ENCODE results near the gene SMG6.
"Not testable (repeated sequence)": the region's sequence is repeated elsewhere in the genome, so short reads cannot be mapped to it uniquely, and the experiment has no call there.

The SMG6 gene

DNA sequence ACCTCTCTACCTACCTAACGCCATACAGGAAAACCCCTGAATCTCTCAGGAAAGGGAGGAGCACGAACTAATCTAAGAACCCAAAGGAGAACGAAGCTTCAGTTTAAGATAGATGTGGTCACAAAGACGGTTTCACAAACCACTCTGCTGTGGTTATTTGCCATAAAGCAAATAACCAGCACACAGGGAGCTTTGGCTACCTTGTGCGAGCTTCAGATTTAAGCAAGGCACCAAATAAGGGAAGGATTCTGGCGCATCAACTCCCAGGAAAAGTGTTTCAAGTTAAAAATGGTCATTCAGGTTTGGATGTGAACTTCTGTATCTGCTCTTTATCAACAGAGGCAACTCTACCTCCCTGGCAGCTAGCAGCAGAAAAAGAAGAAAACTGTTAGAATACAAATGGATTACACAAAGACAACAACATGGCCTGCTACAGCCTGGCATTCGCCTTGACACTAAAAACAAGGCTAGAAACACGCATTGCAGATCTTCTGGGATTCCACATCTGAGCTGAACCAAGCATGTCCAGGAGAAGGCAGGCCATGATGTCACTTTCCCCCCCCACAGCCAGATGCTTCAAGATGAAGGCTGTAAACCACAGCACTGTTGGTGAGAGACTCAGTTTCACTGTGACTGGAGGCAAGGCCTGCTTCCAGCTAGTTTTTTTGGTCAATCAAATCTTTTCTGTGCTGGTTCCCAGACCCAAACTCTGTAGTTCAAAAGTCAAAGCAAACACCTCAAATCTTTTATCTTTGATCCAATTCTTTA is 43.6 kb downstream of the SMG6 start:
- H3K79me2 ChIP-seq (ENCODE audit: insufficient read depth, low read length) = no peaks in the 10 kb centered on the region

DNA sequence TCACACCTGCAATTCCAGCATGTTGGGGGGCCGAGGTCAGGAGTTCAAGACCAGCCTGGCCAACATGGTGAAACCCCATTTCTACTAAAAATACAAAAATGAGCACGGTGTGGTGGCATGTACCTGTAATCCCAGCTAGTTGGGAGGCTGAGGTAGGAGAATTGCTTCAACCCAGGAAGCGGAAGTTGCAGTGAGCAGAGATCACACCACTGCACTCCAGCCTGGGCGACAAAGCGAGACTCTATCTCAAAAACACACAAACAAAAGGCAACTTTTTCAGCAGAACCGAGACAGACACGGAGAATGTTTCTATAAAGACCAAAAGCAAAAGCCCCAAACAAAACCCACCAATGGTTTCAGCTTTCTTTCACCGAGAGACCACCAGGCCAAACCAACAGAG is 44.8 kb downstream of the SMG6 start:
- not testable (repeated sequence) for H2AFZ ChIP-seq (ENCODE audit: low read depth, low read length, severe bottlenecking); H4K20me1 ChIP-seq (ENCODE audit: low read depth, low read length); H3K9me2 ChIP-seq (replicated peaks; ENCODE audit: insufficient read depth, low read length); H3K4me3 ChIP-seq (ENCODE audit: insufficient read depth, low read length, poor library complexity, severe bottlenecking); H3K27ac ChIP-seq (ENCODE audit: low read depth, low read length); H3K4me2 ChIP-seq (ENCODE audit: low read depth, low read length, poor library complexity, severe bottlenecking); H3F3A ChIP-seq (ENCODE audit: insufficient read depth); H3K9me3 ChIP-seq (ENCODE audit: insufficient read depth, low read length); H3K27me3 ChIP-seq (ENCODE audit: low read length); H3K79me2 ChIP-seq (ENCODE audit: insufficient read depth, low read length); H3K9ac ChIP-seq (ENCODE audit: low read length); H3K36me3 ChIP-seq (ENCODE audit: low read length)

More for the DNA sequence above, 43.6 kb downstream of the SMG6 start:
- Histone ChIP-seq H3K4me3 (ENCODE audit: insufficient read depth, low read length, poor library complexity, severe bottlenecking) (no peak overlapping the region), H3K9me2 (replicated peaks; ENCODE audit: insufficient read depth, low read length) (no peaks in the 10 kb centered on the region), H2AFZ (ENCODE audit: low read depth, low read length, severe bottlenecking) (no peak overlapping the region), H4K20me1 (ENCODE audit: low read depth, low read length) (no peaks in the 10 kb centered on the region), H3K36me3 (ENCODE audit: low read length) (no peaks in the 10 kb centered on the region), H3F3A (ENCODE audit: insufficient read depth) (no peaks in the 10 kb centered on the region), H3K9ac (ENCODE audit: low read length) (no peak overlapping the region), H3K27me3 (ENCODE audit: low read length) (no peaks in the 10 kb centered on the region), H3K9me3 (ENCODE audit: insufficient read depth, low read length) (no peaks in the 10 kb centered on the region), H3K4me2 (ENCODE audit: low read depth, low read length, poor library complexity, severe bottlenecking) (no peak overlapping the region), H3K27ac (ENCODE audit: low read depth, low read length) (no peak overlapping the region)
- no peak for TF ChIP-seq EZH2phosphoT487 (conservative IDR thresholded peaks at IDR 0.05; ENCODE audit: low read length)
- TF ChIP-seq, protein P1, sequence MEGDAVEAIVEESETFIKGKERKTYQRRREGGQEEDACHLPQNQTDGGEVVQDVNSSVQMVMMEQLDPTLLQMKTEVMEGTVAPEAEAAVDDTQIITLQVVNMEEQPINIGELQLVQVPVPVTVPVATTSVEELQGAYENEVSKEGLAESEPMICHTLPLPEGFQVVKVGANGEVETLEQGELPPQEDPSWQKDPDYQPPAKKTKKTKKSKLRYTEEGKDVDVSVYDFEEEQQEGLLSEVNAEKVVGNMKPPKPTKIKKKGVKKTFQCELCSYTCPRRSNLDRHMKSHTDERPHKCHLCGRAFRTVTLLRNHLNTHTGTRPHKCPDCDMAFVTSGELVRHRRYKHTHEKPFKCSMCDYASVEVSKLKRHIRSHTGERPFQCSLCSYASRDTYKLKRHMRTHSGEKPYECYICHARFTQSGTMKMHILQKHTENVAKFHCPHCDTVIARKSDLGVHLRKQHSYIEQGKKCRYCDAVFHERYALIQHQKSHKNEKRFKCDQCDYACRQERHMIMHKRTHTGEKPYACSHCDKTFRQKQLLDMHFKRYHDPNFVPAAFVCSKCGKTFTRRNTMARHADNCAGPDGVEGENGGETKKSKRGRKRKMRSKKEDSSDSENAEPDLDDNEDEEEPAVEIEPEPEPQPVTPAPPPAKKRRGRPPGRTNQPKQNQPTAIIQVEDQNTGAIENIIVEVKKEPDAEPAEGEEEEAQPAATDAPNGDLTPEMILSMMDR (IDR thresholded peaks at IDR 0.05; ENCODE audit: insufficient read depth, low read length, poor library complexity, severe bottlenecking) = no peak

DNA sequence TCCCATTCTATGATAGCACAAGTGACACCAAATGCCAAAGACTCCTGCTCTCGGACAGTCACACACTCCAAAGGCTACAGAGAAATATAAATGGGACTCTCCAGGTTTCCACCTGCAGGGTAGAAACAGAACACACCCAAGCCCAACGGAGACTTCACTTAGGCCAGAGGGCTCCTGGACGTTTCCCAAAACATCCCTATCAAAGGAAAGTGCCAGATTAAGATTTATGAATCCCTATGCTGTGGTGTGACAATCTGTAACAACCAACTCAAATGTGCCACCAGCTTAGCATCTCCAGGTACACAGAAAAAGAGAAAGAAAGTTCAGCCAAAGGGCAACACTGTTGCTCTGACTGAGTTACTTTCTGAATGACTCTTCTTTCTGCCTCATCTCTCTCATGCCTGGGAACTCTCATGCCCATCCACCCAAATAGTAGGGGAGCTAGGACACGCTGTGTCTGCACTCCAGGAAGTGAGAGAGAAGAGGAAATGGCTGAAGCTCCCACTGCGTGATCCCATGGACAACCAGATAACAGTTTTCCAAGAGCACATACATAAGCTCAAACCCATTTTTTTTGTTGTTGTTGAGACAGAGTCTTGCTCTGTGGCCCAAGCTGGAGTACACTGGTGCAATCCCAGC is 49.7 kb downstream of the SMG6 start:
- Histone ChIP-seq H3K9me2 (replicated peaks; ENCODE audit: insufficient read depth, low read length) (no peaks in the 10 kb centered on the region), H3K27me3 (ENCODE audit: low read length) (no peaks in the 10 kb centered on the region), H3K9ac (ENCODE audit: low read length) (no peak overlapping the region), H2AFZ (ENCODE audit: low read depth, low read length, severe bottlenecking) (no peak overlapping the region), H4K20me1 (ENCODE audit: low read depth, low read length) (no peaks in the 10 kb centered on the region), H3K4me3 (ENCODE audit: insufficient read depth, low read length, poor library complexity, severe bottlenecking) (no peak overlapping the region), H3K9me3 (ENCODE audit: insufficient read depth, low read length) (no peaks in the 10 kb centered on the region), H3K4me2 (ENCODE audit: low read depth, low read length, poor library complexity, severe bottlenecking) (no peak overlapping the region), H3K27ac (ENCODE audit: low read depth, low read length) (no peak overlapping the region), H3K36me3 (ENCODE audit: low read length) (no peaks in the 10 kb centered on the region), H3K79me2 (ENCODE audit: insufficient read depth, low read length) (no peaks in the 10 kb centered on the region), H3F3A (ENCODE audit: insufficient read depth) (no peaks in the 10 kb centered on the region)
- TF ChIP-seq, protein P1 (IDR thresholded peaks at IDR 0.05; ENCODE audit: insufficient read depth, low read length, poor library complexity, severe bottlenecking) = no peak

DNA sequence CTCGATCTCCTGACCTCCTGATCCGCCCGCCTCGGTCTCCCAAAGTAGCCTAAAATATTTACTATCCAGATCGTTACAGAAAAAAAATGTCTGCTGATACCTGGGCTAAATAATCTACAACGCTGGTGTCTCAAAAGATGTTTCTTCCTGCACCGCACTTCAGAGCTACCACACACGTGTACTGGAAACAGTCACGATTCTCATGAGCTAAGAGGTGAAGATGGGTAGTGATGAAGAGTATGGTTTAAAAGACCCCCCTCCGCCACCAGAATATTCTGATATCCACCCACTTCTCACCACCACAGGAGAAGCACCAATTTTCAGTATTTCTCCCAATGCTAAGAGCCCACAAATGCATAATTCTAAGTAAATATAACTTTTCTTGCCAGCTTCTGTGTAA is 50.2 kb downstream of the SMG6 start:
- H3K4me2 ChIP-seq (ENCODE audit: low read depth, low read length, poor library complexity, severe bottlenecking) = no peak overlapping the region
- H3K79me2 ChIP-seq (ENCODE audit: insufficient read depth, low read length) = no peaks in the 10 kb centered on the region
- H4K20me1 ChIP-seq (ENCODE audit: low read depth, low read length) = no peaks in the 10 kb centered on the region
- no peaks in the 10 kb centered on the region for H3K36me3 ChIP-seq (ENCODE audit: low read length)
- TF ChIP-seq, protein P1 (IDR thresholded peaks at IDR 0.05; ENCODE audit: insufficient read depth, low read length, poor library complexity, severe bottlenecking) = no peak
- TF ChIP-seq EZH2phosphoT487 (conservative IDR thresholded peaks at IDR 0.05; ENCODE audit: low read length) = no peak
- no peak overlapping the region for H3K27ac ChIP-seq (ENCODE audit: low read depth, low read length)
- H3K9me3 ChIP-seq (ENCODE audit: insufficient read depth, low read length) = no peaks in the 10 kb centered on the region
- H3K27me3 ChIP-seq (ENCODE audit: low read length) = no peaks in the 10 kb centered on the region
- H3F3A ChIP-seq (ENCODE audit: insufficient read depth) = no peaks in the 10 kb centered on the region
- H3K9ac ChIP-seq (ENCODE audit: low read length) = no peak overlapping the region
- no peak overlapping the region for H3K4me3 ChIP-seq (ENCODE audit: insufficient read depth, low read length, poor library complexity, severe bottlenecking)
- no peak overlapping the region for H2AFZ ChIP-seq (ENCODE audit: low read depth, low read length, severe bottlenecking)
- no peaks in the 10 kb centered on the region for H3K9me2 ChIP-seq (replicated peaks; ENCODE audit: insufficient read depth, low read length)
